Spinal cord (tissue), 10 donors: Measurements from ENCODE around the gene GSTA1. TPM values are rescaled to one million over a fixed set of nuclear protein-coding genes. Genes with fewer than 3 reads are reported as not detected.
A peak's percentile ranks its signal among the peaks of the same experiment; 100 is the strongest.
"Not testable (repeated sequence)": the region's sequence is repeated elsewhere in the genome, so short reads cannot be mapped to it uniquely, and the experiment has no call there.

ENCODE experiments used
- DNase-seq, 6 donors: peaks; one replicate each; pipeline versions ENCODE4 v3.0.0 to v3.0.0-alpha.2; 2013 to 2015; ENCODE audit warnings: low spot score in 6 of 6, low read depth in 4 of 6
- H3K27ac ChIP-seq: one replicate; pipeline ENCODE4 v1.5.1; 2013; ENCODE audit warnings: low read depth, low read length, control low read depth
- H3K27me3 ChIP-seq: one replicate; pipeline ENCODE4 v1.6.1; 2013; ENCODE audit warnings: low read length; ENCODE audit not compliant: control insufficient read depth, insufficient read depth
- H3K36me3 ChIP-seq: one replicate; pipeline ENCODE4 v1.6.1; 2013; ENCODE audit warnings: low read length; ENCODE audit not compliant: control insufficient read depth, insufficient read depth
- H3K4me1 ChIP-seq: one replicate; pipeline ENCODE4 v1.6.1; 2013; ENCODE audit warnings: low read length; ENCODE audit not compliant: control insufficient read depth, insufficient read depth
- H3K4me3 ChIP-seq: one replicate; pipeline ENCODE4 v1.5.1; 2013; ENCODE audit warnings: low read depth, low read length, control low read depth
- H3K9me3 ChIP-seq: one replicate; pipeline ENCODE4 v1.6.1; 2013; ENCODE audit warnings: low read length; ENCODE audit not compliant: control insufficient read depth, insufficient read depth
- WGBS: methylation state at CpG from one replicate; pipeline ENCODE4 v1.1.5; 2013; ENCODE audit warnings: missing lambda C conversion rate; ENCODE audit not compliant: insufficient coverage; 5-methylcytosine and 5-hydroxymethylcytosine counted together
- polyA plus RNA-seq, 2 donors: library from polyadenylated mRNA; unstranded; fragments of 120-200 nt; gene quantifications; one replicate each; pipeline ENCODE4 v1.2.1, GENCODE V29; 2013; ENCODE audit not compliant: insufficient read length in 2 of 2
- total RNA-seq, 2 donors: library from RNA; depleted of rRNA in 1 of 2; stranded (reverse); fragments of 120-200 nt in 1 of 2; fragments of >200 nt in 1 of 2; gene quantifications; one replicate each; pipeline versions ENCODE4 v1.2.3 to v1.2.4, GENCODE V29; 2013 to 2014
- donor health status: healthy.

The GSTA1 gene
- total and polyA plus RNA-seq, 4 donors: 0.43 to 0.72 (median 0.50) TPM; not detected in 1

GRCh38 chr6:52761673-52762491, 41.7 kb downstream of the GSTA1 start:
- DNase-seq, H3K36me3 ChIP-seq, H3K27ac ChIP-seq, H3K9me3 ChIP-seq, H3K4me1 ChIP-seq, H3K27me3 ChIP-seq, H3K4me3 ChIP-seq: not testable (repeated sequence)
- WGBS: no CpG with 5 or more reads among the region's 7 CpGs

GRCh38 chr6:52760105-52760765, 43.4 kb downstream of the GSTA1 start:
- no peak overlapping the region for H3K4me3 ChIP-seq
- H3K27me3 ChIP-seq: no peaks in the 10 kb centered on the region
- H3K9me3 ChIP-seq: no peaks in the 10 kb centered on the region
- no peak for DNase-seq
- no peaks in the 10 kb centered on the region for H3K36me3 ChIP-seq
- WGBS: no CpG with 5 or more reads among the region's 6 CpGs
- H3K4me1 ChIP-seq: no peaks in the 10 kb centered on the region
- H3K27ac ChIP-seq: no peak overlapping the region

GRCh38 chr6:52759085-52759484, 44.5 kb downstream of the GSTA1 start:
- no CpG with 5 or more reads among the region's 1 CpG for WGBS
- no peak overlapping the region for H3K4me3 ChIP-seq

GRCh38 chr6:52757651-52758338, 45.8 kb downstream of the GSTA1 start:
- H3K27me3 ChIP-seq, H3K4me3 ChIP-seq, H3K4me1 ChIP-seq, H3K27ac ChIP-seq, DNase-seq, H3K9me3 ChIP-seq, H3K36me3 ChIP-seq: not testable (repeated sequence)
- whole genome bisulfite sequencing: 61% methylated on average over 3 of the region's 7 CpGs

More at GRCh38 chr6:52759085-52759484, 44.5 kb downstream of the GSTA1 start:
- Histone ChIP-seq H3K4me1 (no peaks in the 10 kb centered on the region), H3K9me3 (no peaks in the 10 kb centered on the region), H3K36me3 (no peaks in the 10 kb centered on the region), H3K27me3 (no peaks in the 10 kb centered on the region), H3K27ac (no peak overlapping the region)
- DNase-seq: no peak

GRCh38 chr6:52754443-52754842, 49.2 kb downstream of the GSTA1 start:
- 93% methylated on average over 2 of the region's 3 CpGs for WGBS
- H3K36me3 ChIP-seq: no peaks in the 10 kb centered on the region
- no peak overlapping the region for H3K27ac ChIP-seq
- no peaks in the 10 kb centered on the region for H3K4me1 ChIP-seq
- DNase-seq: no peak
- no peaks in the 10 kb centered on the region for H3K27me3 ChIP-seq
- H3K9me3 ChIP-seq: no peaks in the 10 kb centered on the region
- no peak overlapping the region for H3K4me3 ChIP-seq

- H3K4me3 ChIP-seq, H3K4me1 ChIP-seq, DNase-seq, H3K27ac ChIP-seq, H3K9me3 ChIP-seq, H3K27me3 ChIP-seq, H3K36me3 ChIP-seq: not testable (repeated sequence)
- WGBS: 100% methylated on average over 1 of the region's 2 CpGs
Measured at GRCh38 chr6:52753137-52753536, 50.5 kb downstream of the GSTA1 start.

GRCh38 chr6:52752310-52752709, 51.3 kb downstream of the GSTA1 start:
- Histone ChIP-seq H3K4me3 (no peak overlapping the region), H3K36me3 (no peaks in the 10 kb centered on the region), H3K4me1 (no peaks in the 10 kb centered on the region), H3K9me3 (no peaks in the 10 kb centered on the region), H3K27ac (no peak overlapping the region), H3K27me3 (no peaks in the 10 kb centered on the region)
- no peak for DNase-seq

- no CpG with 5 or more reads among the region's 2 CpGs for WGBS
- Histone ChIP-seq H3K36me3 (no peaks in the 10 kb centered on the region), H3K9me3 (no peaks in the 10 kb centered on the region), H3K4me1 (no peaks in the 10 kb centered on the region), H3K4me3 (no peak overlapping the region), H3K27me3 (no peaks in the 10 kb centered on the region), H3K27ac (no peak overlapping the region)
- peak in 1 of 6 donors; percentile 4 for DNase-seq
Measured at GRCh38 chr6:52749556-52750152, 54.0 kb downstream of the GSTA1 start.

- 100% methylated on average over 1 of the region's 3 CpGs for WGBS
- not testable (repeated sequence) for H3K9me3 ChIP-seq, H3K27me3 ChIP-seq, H3K4me1 ChIP-seq, H3K4me3 ChIP-seq, H3K36me3 ChIP-seq, DNase-seq, H3K27ac ChIP-seq
Measured at GRCh38 chr6:52747301-52747700, 56.3 kb downstream of the GSTA1 start.
